WTC11 (cell line): ENCODE results near the gene PNMA8A.

Experiments
- ARID4B ChIP-seq: sonication (generic); formaldehyde crosslinking; IDR thresholded peaks from 2 replicates; pipeline ENCODE4 v1.8.0; 2023; ENCODE audit warnings: missing genetic modification reagents, mild to moderate bottlenecking, borderline replicate concordance
- CTCF ChIP-seq: fragments of 200-600 bp; IDR thresholded peaks from 2 replicates; pipeline ENCODE4 v1.8.0; 2022; ENCODE audit warnings: antibody characterized with exemption
- JUN ChIP-seq: sonication (generic); formaldehyde crosslinking; IDR thresholded peaks from 2 replicates; pipeline ENCODE4 v1.8.0; 2023; ENCODE audit warnings: mild to moderate bottlenecking, missing genetic modification reagents
- MAX ChIP-seq: sonication (generic); formaldehyde crosslinking; IDR thresholded peaks from 2 replicates; pipeline ENCODE4 v1.8.0; 2022; ENCODE audit warnings: mild to moderate bottlenecking, missing genetic modification reagents
- NFYB ChIP-seq: sonication (generic); formaldehyde crosslinking; conservative IDR thresholded peaks from 2 replicates; pipeline ENCODE4 v1.8.0; 2022; ENCODE audit warnings: low read depth, missing genetic modification reagents

- no peak for TF ChIP-seq CTCF
- no peak for TF ChIP-seq NFYB (CRISPR knock-in tag)
- TF ChIP-seq MAX (CRISPR knock-in tag), result no peak
- TF ChIP-seq ARID4B (CRISPR knock-in tag), result no peak
- no peak for TF ChIP-seq JUN
Observed at GRCh38 chr19:46435009-46435408, 36.4 kb downstream of the PNMA8A start.
